GM23248 (cell line): Measurements from ENCODE around the gene CENPT. TPM values are rescaled to one million over a fixed set of nuclear protein-coding genes. Genes with fewer than 3 reads are reported as not detected.

ENCODE experiments used
- DNase-seq: peaks from one replicate; pipeline ENCODE4 v3.0.0-alpha.2; 2015
- H2AFZ ChIP-seq: fragments of 200-600 bp; sonication (generic); 2 replicates; pipeline ENCODE4 v1.6.1; 2016; ENCODE audit warnings: antibody characterized with exemption
- H3F3A ChIP-seq: fragments of 200-600 bp; sonication (generic); 2 replicates; pipeline ENCODE4 v1.6.1; 2016; ENCODE audit warnings: mild to moderate bottlenecking, antibody characterized with exemption, mixed run types; ENCODE audit not compliant: insufficient read depth
- H3K27ac ChIP-seq: fragments of 200-600 bp; sonication (generic); 2 replicates; pipeline ENCODE4 v1.5.1; 2016; ENCODE audit warnings: mild to moderate bottlenecking
- H3K27me3 ChIP-seq: fragments of 200-600 bp; sonication (generic); replicated peaks from 2 replicates; pipeline ENCODE4 v1.6.1; 2016; ENCODE audit warnings: mild to moderate bottlenecking; ENCODE audit not compliant: insufficient read depth
- H3K36me3 ChIP-seq: fragments of 200-600 bp; sonication (generic); 2 replicates; pipeline ENCODE4 v1.6.1; 2016; ENCODE audit warnings: low read depth, mild to moderate bottlenecking
- H3K4me1 ChIP-seq: fragments of 200-600 bp; sonication (generic); 2 replicates; pipeline ENCODE4 v1.6.1; 2016; ENCODE audit warnings: mild to moderate bottlenecking; ENCODE audit not compliant: insufficient read depth
- H3K4me2 ChIP-seq: fragments of 200-600 bp; sonication (generic); one replicate; pipeline ENCODE4 v1.6.1; 2016; ENCODE audit warnings: mild to moderate bottlenecking; ENCODE audit not compliant: unreplicated experiment
- H3K4me3 ChIP-seq: fragments of 200-600 bp; sonication (generic); 2 replicates; pipeline ENCODE4 v1.5.1; 2016; ENCODE audit warnings: mild to moderate bottlenecking
- H3K79me2 ChIP-seq: fragments of 200-600 bp; sonication (generic); 2 replicates; pipeline ENCODE4 v1.6.1; 2016; ENCODE audit warnings: mild to moderate bottlenecking; ENCODE audit not compliant: insufficient read depth
- H3K9ac ChIP-seq: fragments of 200-600 bp; sonication (generic); 2 replicates; pipeline ENCODE4 v1.6.1; 2016; ENCODE audit warnings: mild to moderate bottlenecking
- H3K9me2 ChIP-seq: fragments of 200-600 bp; sonication (generic); 2 replicates; pipeline ENCODE4 v1.6.1; 2016; ENCODE audit warnings: mixed run types, mild to moderate bottlenecking, moderate library complexity; ENCODE audit not compliant: insufficient read depth
- H3K9me3 ChIP-seq: fragments of 200-600 bp; sonication (generic); one replicate; pipeline ENCODE4 v1.6.1; 2017; ENCODE audit warnings: low read depth
- H4K20me1 ChIP-seq: fragments of 200-600 bp; sonication (generic); 2 replicates; pipeline ENCODE4 v1.6.0; 2016; ENCODE audit not compliant: insufficient read depth
- EZH2 ChIP-seq: fragments of 200-600 bp; sonication (generic); IDR thresholded peaks from 2 replicates; pipeline ENCODE4 v1.6.1; 2018; ENCODE audit warnings: antibody characterized with exemption, mild to moderate bottlenecking; ENCODE audit not compliant: insufficient read depth, poor library complexity, severe bottlenecking
- EZH2phosphoT487 ChIP-seq: fragments of 200-600 bp; sonication (generic); IDR thresholded peaks from 2 replicates; pipeline ENCODE4 v1.6.1; 2018; ENCODE audit warnings: antibody characterized with exemption, moderate library complexity, mild to moderate bottlenecking, low read depth; ENCODE audit not compliant: insufficient read depth
- whole genome bisulfite sequencing, 2 experiments: methylation state at CpG; one replicate each; pipeline ENCODE4 v1.1.6; 2015 to 2017; ENCODE audit warnings: low lambda C conversion rate in 2 of 2, low coverage in 1 of 2; ENCODE audit errors: missing lambda C conversion rate in 2 of 2; 5-methylcytosine and 5-hydroxymethylcytosine counted together
- in situ Hi-C: fragments of 300-500 bp; cut with MboI; formaldehyde crosslinking; loops from 2 replicates; pipeline ENCODE4 v1.15.0; 2020
- polyA plus RNA-seq: library from polyadenylated mRNA; unstranded; fragments of >200 nt; fragmentation: Nextera tagmentation; extraction: Ambion mirVana; gene quantifications from 2 replicates; pipeline ENCODE4 v1.2.1, GENCODE V29; 2016
- total RNA-seq: library from RNA; depleted of rRNA; stranded (reverse); fragments of >200 nt; shearing (Covaris generic); gene quantifications from 2 replicates; pipeline ENCODE4 v1.2.3, GENCODE V29; 2014; rRNA removed

The CENPT gene
- total RNA-seq (53.4 and 59.4 TPM in 2 replicates), polyA plus RNA-seq (54.0 and 63.1 TPM in 2 replicates)

GRCh38 chr16:67847064-67847861, at the start of gene CENPT:
Gene CENPT (minus strand): TSS chr16:67847693. CDS start chr16:67833859, 13,834 bp downstream.
- TF ChIP-seq EZH2phosphoT487 (no peak), EZH2 (no peak)
- H3K9me2 ChIP-seq, result no peaks in the 10 kb centered on the region
- in situ Hi-C loops, result no loop called here
- peaks cover 15% of the 10 kb centered on the region for H3F3A ChIP-seq
- no peaks in the 10 kb centered on the region for H3K27me3 ChIP-seq
- peak within 1 kb of the TSS; percentile 88 for H3K4me2 ChIP-seq
- peaks cover 88% of the 10 kb centered on the region for H3K79me2 ChIP-seq
- peak within 1 kb of the TSS; percentile 99 for H3K9ac ChIP-seq
- 1% methylated on average over 30 to 44 of the region's 62 CpGs for WGBS, 2 experiments
- H3K4me1 ChIP-seq, result peaks cover 39% of the 10 kb centered on the region
- H3K9me3 ChIP-seq, result no peaks in the 10 kb centered on the region
- 0 out of 2 replicates have a peak, but pooled peaks cover 4% of the 10 kb centered on the region for H4K20me1 ChIP-seq
- no peaks in the 10 kb centered on the region for H3K36me3 ChIP-seq
- H3K4me3 ChIP-seq, result peak within 1 kb of the TSS; percentile 96
- peak; percentile 87 for DNase-seq
- peak within 1 kb of the TSS; percentile 91 for H3K27ac ChIP-seq
- H2AFZ ChIP-seq, result peak within 1 kb of the TSS; percentile 81

- 46 to 49% methylated on average over 3 of the region's 3 CpGs for WGBS, 2 experiments
- Histone ChIP-seq H3F3A (no peaks in the 10 kb centered on the region), H3K36me3 (no peaks in the 10 kb centered on the region), H4K20me1 (no peaks in the 10 kb centered on the region), H3K9me3 (no peaks in the 10 kb centered on the region), H3K27me3 (no peaks in the 10 kb centered on the region), H3K4me1 (peaks cover 17% of the 10 kb centered on the region), H3K4me2 (no peak overlapping the region), H3K4me3 (no peak overlapping the region), H2AFZ (no peak overlapping the region), H3K27ac (peak overlapping the region; percentile 53), H3K9ac (peak overlapping the region; percentile 31; the same call in 1 of the 2 replicates), H3K9me2 (no peaks in the 10 kb centered on the region), H3K79me2 (peaks cover 87% of the 10 kb centered on the region)
- peak; percentile 81 for DNase-seq
- no peak for TF ChIP-seq EZH2
- TF ChIP-seq EZH2phosphoT487, result no peak
- in situ Hi-C loops, result no loop called here
Measured at GRCh38 chr16:67897231-67897630, 49.7 kb upstream of the CENPT start.

GRCh38 chr16:67893743-67894399, 46.4 kb upstream of the CENPT start:
- H3K9ac ChIP-seq, result peak overlapping the region; percentile 97
- H3K9me3 ChIP-seq, result no peaks in the 10 kb centered on the region
- peak overlapping the region; percentile 86 for H3K27ac ChIP-seq
- no peaks in the 10 kb centered on the region for H3K27me3 ChIP-seq
- peaks cover 55% of the 10 kb centered on the region for H3K79me2 ChIP-seq
- H4K20me1 ChIP-seq, result no peaks in the 10 kb centered on the region
- H3K4me1 ChIP-seq, result peaks cover 17% of the 10 kb centered on the region
- peak overlapping the region; percentile 69 for H2AFZ ChIP-seq
- H3K36me3 ChIP-seq, result no peaks in the 10 kb centered on the region
- in situ Hi-C loops, result no loop called here
- H3K9me2 ChIP-seq, result no peaks in the 10 kb centered on the region
- no peaks in the 10 kb centered on the region for H3F3A ChIP-seq
- H3K4me3 ChIP-seq, result peak overlapping the region; percentile 82
- peak; percentile 58 for DNase-seq
- WGBS, 2 experiments, result 17 to 19% methylated on average over 14 of the region's 14 CpGs
- TF ChIP-seq EZH2phosphoT487 (no peak), EZH2 (no peak)
- H3K4me2 ChIP-seq, result peak overlapping the region; percentile 92

- no peaks in the 10 kb centered on the region for H3K36me3 ChIP-seq
- peak; percentile 97 for DNase-seq
- no peaks in the 10 kb centered on the region for H3F3A ChIP-seq
- peaks cover 47% of the 10 kb centered on the region for H3K79me2 ChIP-seq
- 1% methylated on average over 61 to 88 of the region's 90 CpGs for WGBS, 2 experiments
- in situ Hi-C loops, result no loop called here
- no peaks in the 10 kb centered on the region for H3K9me2 ChIP-seq
- TF ChIP-seq EZH2 (no peak), EZH2phosphoT487 (no peak)
- peaks cover 17% of the 10 kb centered on the region for H3K4me1 ChIP-seq
- peak within 1 kb of the TSS; percentile 93 for H2AFZ ChIP-seq
- H3K27me3 ChIP-seq, result no peaks in the 10 kb centered on the region
- H3K9me3 ChIP-seq, result no peaks in the 10 kb centered on the region
- peak within 1 kb of the TSS; percentile 82 for H3K4me3 ChIP-seq
- peak within 1 kb of the TSS; percentile 86 for H3K27ac ChIP-seq
- peak within 1 kb of the TSS; percentile 92 for H3K4me2 ChIP-seq
- H3K9ac ChIP-seq, result peak within 1 kb of the TSS; percentile 97
- no peaks in the 10 kb centered on the region for H4K20me1 ChIP-seq
Measured at GRCh38 chr16:67892899-67893742, 45.6 kb upstream of the CENPT start, which contains the start of gene PSKH1. Gene PSKH1 (plus strand): TSS chr16:67893254. CDS start chr16:67908750, 15,496 bp downstream.
